HL-60/S4 (cell line): Measurements from ENCODE around the gene ADGRL3.
"Not testable (repeated sequence)": the region's sequence is repeated elsewhere in the genome, so short reads cannot be mapped to it uniquely, and the experiment has no call there.

ENCODE experiments used
- in situ Hi-C: fragments of 300-500 bp; cut with MboI; formaldehyde crosslinking; loops from 2 replicates; pipeline ENCODE4 v1.14.3; 2022; ENCODE audit warnings: low sequenced_read_pairs

The ADGRL3 gene

DNA sequence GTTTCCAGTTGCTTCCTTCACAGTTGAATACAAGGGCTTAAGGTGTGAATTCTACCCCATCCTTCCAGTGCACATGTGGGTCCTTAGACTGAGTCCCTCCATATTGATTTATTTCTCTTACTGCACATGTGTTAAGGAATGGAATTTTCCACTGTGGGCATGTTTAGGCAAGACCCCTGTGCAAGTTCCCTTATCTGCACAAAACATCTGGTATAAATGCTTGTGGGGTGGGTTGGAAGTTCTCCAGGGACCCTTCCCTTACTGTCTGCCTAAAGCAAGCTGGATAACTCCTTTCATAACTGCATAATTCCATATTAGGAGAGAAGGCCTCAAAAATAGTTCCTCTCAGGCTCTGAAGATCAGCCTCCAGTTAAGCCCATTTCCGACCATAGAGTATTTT, 570.9 kb downstream of the ADGRL3 start:
- in situ Hi-C loops, result no loop called here

DNA sequence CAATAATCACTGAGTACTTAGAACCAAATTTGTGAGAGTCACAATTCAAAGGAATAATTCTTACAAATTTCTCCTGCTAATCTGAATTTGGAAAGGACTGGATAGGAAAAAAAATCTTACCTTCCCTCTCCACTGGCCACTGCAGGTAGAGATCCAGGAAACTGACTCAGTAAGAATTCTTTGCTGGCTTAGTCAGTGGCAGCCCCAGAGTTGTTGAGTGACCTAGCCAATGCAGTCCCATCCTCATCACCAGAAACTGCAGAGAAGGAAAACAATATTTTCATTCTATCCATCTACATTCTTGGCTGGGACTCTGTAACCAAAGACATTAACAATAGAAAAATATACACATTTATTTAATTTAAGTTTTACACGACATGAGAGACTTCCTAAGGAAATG, 572.0 kb downstream of the ADGRL3 start:
- in situ Hi-C loops, result no loop called here

DNA sequence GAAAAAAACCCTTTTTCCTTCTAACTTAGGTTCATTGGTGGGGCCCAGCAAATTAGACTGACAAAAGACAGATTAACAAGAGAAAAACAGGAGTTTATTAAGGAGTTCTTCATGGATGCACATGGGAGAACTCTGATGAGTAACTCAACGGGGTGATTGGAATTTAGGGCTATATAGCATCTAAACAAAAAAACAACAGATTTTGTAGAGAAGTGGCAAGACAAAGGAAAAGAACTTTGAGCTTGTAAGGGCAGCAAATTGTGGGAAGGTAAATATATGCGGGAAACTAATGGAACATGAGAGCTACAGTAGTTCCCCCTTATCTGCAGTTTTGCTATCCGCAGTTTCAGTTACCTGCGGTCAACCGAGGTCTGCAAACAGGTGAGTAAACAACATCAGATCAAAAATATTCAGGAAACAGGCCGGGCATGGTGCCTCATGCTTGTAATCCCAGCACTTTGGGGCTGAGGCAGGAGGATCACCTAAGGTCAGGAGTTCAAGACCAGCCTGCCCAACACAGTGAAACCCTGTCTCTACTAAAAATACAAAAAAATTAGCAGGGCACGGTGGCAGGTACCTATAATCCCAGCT, 573.6 kb downstream of the ADGRL3 start:
- in situ Hi-C loops, result no loop called here

DNA sequence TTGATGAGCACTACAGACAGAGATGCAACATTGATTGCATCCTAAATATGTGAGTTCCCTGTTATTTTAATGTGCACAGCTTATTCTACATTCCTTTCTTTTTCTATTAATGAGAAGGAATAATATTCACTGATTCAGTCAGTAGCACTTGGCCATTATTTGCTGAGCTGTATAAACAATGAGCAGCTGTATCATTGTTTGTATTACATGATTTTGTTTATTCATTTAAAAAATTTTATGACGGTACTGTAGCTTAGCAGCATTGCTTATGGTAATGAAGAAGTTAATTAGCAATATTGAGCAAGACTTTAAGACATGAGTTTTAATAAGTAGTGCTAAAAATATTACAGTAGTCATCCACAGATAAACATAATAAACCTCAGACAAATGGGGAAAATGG, 582.0 kb downstream of the ADGRL3 start:
- in situ Hi-C loops, result no loop called here

DNA sequence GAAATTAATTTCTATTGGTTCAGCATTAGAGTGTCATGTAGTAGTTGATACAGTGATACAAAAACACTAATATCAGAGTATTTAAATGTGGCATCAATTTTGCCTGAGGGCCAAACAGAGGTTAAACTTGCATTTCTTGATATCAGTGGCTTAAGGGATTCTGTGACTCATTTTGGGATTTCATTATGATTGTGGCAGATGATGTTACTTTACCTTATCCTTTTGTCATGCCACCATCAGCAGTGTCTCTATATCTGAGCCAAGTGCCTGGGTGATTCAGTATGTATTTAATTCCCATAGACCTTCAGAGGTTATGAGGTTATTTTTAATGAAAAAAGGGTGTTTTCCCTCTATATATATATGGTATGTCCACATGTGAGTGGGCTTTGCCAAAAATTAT, 582.9 kb downstream of the ADGRL3 start:
- in situ Hi-C loops, result no loop called here

DNA sequence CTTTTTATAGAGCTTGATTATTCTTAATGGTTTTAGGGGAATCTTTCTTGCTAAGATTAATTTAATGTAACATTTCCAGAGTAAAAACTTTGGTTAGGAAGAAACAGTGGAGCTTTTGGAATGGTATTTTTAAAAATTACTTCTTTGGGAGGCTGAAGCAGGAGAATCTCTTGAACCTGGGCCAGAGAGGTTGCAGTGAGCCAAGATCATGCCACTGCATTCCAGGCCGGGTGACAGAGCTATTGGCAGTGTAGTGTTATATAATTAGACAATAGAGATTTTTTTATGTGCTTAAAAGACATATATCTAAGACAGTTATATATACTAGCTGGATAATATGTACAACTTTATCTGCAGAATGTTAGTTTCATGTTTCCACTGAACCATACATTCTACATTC, 585.6 kb downstream of the ADGRL3 start:
- in situ Hi-C loops, result no loop called here

DNA sequence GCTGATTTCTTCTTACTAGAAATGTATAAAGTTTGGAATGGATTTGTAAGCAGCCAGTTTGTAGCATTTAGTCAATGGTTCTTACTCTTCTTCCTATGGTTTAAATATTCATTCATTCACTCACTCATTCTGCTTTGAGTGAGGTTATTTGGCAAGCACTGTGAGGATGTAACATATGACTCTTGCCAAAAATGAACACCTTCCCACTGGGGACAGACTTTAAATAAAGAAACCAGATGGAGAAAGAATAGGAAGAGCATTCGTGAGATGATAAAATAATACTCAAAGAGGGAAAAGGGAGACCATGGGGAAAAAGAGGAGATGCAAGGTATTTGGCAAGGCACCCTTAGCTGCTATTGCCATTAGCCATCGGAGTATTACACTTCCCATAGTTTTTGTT, 586.1 kb downstream of the ADGRL3 start:
- in situ Hi-C loops, result no loop called here

DNA sequence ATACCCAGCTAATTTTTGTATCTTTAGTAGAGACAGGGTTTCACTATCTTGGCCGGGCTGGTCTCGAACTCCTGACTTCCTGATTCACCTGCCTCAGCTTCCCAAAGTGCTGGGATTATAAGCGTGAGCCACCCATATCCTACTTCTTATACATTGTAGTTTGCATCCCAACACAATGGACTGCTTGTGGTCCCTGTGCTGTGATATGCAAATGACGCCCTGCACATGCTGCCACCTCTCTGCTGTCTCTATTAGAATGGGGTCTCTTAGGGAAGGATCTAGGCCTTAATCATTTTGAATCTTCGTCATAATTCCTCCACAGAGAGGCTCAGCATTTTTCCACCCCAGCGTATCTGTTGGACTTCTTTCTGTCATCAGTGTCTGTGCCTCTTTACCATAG, 595.9 kb downstream of the ADGRL3 start:
- in situ Hi-C loops, result no loop called here

DNA sequence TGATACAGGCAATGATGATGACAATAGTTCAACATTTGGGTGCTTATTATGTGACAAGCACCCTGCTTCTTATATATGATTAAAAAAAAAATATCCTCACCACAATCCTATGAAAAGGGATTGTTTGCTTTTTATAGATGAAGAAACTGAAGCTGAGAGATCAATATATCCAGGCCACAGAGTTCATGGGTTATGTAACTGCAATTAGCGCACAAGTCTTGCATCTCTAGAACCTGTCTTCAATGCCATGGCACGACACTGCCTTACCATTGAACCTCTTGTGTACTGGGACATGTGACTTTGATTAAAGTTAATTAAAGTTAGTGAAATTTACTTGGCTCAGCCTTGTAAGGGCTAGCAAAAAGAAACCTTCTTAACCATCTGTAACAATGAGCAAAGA, 599.7 kb downstream of the ADGRL3 start:
- in situ Hi-C loops, result no loop called here

DNA sequence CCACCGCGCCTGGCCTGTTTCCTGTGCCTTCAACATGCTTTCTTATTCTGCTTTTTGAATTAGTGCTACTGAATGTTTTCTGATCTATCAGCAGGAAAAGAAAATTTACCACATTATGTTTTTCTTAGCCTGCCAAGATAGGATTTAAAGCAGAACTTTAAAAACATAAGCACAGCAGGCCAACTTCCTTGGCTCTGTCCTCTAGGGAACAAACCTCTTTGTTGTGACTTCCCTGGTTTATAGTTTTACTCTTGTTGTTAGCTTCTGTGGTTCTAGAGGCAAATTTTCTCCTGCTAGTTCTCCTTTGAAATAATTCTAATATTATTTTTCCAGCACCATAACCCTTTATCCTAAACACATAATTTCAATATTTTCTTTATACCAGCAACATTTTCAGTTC, 605.1 kb downstream of the ADGRL3 start:
- in situ Hi-C loops, result no loop called here

DNA sequence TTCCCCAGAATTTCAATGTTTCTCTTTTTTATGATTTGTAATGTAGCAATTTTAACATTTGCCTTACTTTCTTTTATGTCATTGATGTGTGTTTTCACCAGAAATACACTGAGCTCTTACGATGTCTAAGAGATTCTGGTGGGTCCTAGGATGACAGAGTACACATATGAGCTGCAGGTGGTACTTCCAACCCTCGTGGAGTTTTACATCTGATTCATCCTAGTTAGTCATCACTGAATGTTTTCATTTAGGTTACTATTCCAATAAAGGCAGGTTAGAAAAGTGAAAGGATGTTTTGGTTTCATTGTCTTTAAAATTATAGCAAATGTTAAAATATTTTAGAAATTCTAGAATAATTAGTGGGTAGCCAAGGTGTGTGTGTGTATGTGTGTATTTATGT, 605.9 kb downstream of the ADGRL3 start:
- in situ Hi-C loops, result no loop called here

DNA sequence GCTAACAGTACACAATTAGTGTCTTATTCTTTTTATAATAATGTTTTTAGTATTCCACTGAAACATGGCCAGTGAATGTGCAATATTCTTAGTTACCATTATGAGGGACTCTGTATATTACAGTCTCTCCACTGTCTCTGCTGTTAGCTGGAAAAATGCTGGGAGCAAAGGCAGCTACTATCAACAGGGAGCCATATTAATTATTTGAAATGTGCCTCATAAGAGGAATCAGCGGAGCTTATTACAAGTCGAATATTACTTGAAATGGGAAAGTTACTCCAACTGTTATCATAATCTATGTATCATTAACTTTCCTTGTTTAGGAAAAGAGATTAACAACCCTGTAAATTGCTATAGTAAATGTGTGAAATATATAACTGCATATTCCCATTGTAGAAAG, 612.0 kb downstream of the ADGRL3 start:
- in situ Hi-C loops, result no loop called here

DNA sequence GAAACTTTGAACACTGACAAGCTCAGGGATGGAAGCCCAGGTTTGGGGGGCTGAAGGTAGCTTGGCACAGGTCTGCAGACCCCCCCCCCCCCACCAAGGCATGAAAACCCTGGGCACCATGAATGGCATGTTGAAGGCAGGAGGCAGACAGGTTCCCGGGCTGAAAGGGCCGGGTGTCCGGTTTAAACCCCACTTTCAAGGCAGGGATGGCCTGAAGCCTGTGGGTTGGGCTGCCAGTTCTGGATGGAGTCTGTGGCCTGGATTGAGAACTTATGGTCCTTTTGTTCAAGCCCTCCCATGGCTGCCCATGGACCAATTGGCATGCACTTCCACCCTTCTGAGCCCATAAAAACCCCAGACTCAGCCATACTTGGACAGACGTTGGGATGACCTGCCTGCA, 616.9 kb downstream of the ADGRL3 start:
- in situ Hi-C loops, result no loop called here

DNA sequence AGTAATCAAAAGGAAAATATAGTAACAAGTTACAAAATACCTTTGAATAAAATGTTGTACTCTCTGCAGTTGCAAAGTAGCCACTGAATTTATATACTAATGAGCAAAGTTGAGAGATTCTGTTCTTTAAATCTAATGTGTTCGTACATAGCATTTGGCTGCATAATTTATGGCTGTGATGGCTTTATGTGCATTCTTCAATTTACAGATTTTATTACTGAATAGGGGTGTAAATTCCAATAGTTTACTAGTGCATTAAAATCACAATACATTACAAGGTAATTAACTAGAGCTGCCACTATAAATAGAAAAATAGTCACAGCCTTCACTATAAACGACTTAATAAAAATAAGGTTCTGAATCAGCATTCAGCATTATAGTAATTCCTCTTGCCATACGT, 620.0 kb downstream of the ADGRL3 start:
- in situ Hi-C loops, result no loop called here

DNA sequence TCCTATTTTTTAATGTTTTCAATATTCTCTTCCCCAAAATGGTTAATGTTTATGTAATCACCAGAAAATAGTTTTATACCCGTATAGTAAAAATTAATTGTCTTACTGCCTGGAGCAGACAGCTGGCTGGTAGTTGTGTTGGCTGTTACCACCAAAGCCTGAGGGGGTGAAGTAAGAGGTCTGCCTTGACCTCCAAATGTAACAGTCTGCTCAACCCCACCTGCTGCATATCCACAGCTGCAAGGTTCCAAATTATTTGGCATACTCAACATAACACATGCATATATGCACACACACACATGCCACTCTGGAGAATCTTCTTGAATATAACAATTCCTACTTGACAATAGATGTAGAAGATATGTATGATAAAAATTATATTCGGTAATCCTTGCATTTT, 624.3 kb downstream of the ADGRL3 start:
- in situ Hi-C loops, result no loop called here

DNA sequence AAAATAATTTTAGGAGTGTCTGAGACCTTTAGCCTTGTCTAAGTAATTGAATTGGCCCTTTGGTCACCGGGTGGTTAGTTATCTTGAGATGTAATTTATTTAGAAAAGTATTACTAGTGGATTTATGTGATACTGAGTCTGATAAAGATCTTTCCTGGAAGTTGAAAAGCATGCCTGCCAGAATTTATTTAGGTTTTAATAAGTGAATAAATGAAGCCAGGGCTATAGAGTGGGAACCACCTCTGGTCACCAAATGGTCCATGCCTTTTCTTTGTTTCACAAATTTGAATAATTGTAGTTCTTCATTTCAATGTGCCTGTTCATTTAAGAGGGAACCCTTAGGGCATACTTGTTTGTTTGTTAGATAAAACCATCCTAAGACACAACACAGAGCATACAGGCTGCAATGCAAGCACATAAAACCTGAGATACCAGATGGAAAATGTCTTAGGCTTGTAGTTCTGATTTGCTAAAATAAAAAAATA, 627.8 kb downstream of the ADGRL3 start:
- in situ Hi-C loops, result no loop called here

DNA sequence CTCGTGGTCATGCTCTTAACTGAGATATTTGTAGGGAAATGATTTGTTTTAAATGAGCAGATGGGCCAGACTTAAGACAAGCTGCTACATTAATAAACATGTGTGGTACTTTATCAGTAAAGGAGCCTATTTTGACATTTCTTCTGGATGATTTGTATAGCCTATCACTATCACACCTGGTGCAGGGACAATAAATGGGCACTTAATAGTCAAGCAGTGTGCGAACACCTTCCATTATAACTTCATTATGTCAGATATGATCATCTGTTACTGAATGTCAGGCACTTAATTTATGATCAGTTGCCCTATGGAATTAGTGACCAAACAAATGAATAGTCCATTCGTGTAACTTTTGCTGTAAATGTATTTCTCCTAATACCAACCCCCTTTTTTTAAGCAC, 628.8 kb downstream of the ADGRL3 start:
- in situ Hi-C loops, result no loop called here

DNA sequence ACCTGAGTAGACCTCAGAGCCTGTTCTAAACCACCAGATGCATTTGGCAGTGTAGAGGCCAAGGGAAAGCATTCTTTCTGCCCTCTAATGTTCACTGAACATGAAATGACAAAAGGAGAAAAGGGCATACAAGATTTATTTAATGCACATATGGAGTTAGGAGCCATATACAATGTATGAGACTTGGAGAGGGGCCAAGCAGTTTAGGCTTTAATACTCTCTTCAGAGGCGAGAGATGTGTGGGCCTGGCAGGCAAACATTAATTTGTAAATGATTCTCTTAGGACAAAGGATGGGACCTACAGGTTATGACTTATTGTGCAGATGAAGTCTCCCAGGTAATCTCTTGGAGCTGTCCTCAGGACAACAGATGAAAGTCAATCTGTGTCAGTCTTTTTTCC, 631.9 kb downstream of the ADGRL3 start:
- in situ Hi-C loops, result no loop called here

DNA sequence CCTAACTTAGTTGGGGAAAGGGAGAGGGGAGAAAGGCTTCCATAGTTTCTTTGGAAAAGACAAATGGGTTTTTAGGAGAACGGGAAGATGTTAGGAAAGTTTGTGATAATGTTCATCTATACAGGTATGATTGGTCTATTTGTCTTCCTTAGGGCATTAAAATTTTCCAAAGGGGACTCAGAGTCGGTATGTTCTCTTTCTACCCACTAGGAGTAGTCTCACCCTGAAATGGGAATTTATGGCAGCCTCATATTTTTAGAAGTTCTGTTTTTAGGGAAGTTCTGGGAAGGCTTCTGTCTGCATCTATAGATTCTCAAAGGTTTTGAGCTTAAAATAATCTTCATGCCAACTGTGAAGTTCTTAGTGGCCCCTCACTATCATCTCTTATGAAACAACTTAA, 637.3 kb downstream of the ADGRL3 start:
- in situ Hi-C loops, result no loop called here

DNA sequence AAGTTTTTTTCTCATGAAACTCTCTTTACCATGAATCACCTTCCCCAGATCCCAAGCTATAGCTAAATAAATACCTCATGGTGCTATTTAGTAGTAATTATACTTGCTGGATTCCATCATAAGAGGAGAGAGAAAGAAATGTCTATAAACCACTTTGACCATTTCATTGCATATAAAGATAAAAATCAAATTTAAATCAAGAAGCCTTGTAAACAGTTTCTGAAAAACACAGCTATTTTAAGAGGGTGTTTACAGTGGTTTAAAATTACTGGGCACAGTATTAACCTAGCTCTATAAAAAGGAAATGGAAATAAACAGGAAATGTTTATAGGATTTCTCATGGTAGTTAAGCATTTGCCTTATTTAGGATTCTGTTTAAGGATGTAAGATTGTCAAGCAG, 637.9 kb downstream of the ADGRL3 start:
- in situ Hi-C loops, result no loop called here

DNA sequence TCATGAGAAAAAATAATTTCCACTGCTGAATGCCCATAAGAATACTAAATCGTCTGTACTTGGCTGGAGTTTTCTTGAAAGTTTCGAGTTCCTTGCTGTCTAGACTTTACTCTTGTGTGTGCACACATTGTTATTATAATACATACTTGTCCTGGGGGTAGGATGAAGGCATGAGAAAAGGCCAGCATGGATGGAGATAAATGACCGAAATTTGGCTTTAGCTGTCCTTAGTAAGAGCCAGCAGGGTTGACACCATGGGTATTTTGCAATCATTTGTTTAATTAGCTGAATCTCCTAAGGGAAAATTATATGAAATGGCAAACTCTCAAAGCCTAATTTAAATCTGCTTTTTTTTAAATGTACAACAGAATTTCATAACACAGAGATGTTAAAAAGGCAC, 641.6 kb downstream of the ADGRL3 start:
- in situ Hi-C loops, result no loop called here

DNA sequence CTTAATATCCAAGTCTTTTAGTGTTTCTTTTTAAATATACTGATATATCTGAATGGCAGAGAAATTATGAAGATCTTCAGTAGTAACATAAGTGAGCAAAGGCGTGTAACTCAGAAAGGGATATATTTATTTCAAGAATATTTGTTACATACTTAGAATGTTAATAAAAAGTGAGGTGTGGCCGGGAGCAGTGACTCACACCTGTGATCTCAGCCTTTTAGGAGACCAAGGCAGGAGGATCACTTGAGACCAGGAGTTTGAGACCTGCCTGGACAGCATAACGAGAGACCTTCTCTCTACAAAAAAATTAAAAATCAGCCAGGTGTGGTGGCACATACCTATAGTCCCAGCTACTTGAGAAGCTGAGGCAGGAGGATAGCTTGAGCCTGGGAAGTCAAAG, 651.0 kb downstream of the ADGRL3 start:
- in situ Hi-C loops, result no loop called here

DNA sequence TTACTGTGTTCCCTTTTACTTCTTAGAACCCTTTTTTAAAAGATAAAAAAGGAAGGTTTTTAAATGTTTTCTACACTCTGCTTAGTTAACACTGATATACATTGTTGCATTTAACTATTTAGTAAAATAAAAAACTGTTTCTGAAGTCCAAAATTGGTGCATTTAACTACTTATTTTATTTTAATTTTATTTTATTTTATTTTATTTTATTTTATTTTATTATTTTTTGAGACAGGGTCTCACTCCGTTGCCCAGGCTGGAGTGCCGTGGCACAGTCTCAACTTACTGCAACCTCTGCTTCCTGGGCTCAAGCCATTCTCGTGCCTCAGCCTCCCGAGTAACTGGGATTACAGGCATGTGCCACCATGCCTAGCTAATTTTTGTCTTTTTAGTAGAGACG, 652.0 kb downstream of the ADGRL3 start:
- in situ Hi-C loops, result not testable (repeated sequence)

DNA sequence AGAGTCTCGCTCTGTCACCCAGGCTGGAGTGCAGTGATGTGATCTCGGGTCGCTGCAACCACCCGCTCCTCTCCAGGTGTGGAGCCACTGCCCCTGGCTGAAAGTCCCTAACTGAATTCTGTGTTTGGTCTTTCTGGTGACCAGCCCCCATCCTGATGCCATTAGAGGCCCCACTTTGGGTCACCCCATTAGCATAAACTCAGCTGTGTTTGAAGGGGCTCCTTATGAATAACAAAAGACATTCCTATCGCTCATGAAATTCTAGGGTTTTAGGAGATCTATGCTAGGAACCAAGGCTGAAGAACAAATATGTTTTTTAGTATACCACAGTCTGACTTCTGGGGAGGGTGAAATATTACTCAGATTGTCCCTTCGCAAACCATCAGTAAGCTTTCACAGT, 652.9 kb downstream of the ADGRL3 start:
- in situ Hi-C loops, result no loop called here
